ENCODE measurements around the gene COG1.

DNA sequence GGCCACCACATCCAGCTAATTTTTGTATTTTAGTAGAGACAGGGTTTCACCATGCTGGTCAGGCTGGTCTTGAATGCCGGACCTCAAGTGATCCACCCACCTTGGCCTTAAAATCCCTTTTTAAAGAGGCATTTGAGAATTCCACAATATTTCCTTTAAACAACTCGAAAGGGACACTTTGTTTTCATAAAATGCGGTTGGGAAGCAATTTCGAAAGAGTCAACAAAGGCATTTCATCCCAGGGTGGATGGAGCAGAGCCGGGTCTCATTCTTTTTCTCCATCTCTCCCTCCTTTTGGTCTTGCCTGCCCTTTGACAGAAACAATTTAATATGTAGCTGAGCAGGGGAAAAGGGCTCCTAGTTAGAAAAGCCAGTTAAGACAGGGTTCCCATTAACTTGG lies 13.5 kb upstream of the COG1 start:
- TF ChIP-seq, protein P1, sequence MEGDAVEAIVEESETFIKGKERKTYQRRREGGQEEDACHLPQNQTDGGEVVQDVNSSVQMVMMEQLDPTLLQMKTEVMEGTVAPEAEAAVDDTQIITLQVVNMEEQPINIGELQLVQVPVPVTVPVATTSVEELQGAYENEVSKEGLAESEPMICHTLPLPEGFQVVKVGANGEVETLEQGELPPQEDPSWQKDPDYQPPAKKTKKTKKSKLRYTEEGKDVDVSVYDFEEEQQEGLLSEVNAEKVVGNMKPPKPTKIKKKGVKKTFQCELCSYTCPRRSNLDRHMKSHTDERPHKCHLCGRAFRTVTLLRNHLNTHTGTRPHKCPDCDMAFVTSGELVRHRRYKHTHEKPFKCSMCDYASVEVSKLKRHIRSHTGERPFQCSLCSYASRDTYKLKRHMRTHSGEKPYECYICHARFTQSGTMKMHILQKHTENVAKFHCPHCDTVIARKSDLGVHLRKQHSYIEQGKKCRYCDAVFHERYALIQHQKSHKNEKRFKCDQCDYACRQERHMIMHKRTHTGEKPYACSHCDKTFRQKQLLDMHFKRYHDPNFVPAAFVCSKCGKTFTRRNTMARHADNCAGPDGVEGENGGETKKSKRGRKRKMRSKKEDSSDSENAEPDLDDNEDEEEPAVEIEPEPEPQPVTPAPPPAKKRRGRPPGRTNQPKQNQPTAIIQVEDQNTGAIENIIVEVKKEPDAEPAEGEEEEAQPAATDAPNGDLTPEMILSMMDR (conservative IDR thresholded peaks at IDR 0.05; ENCODE audit: low read length), result no peak
- TF ChIP-seq EZH2phosphoT487 (IDR thresholded peaks at IDR 0.05; ENCODE audit: borderline replicate concordance, low read depth, low read length), result no peak
